Spleen (tissue), 11 donors: ENCODE results near the gene DPYD. TPM values are rescaled to one million over a fixed set of nuclear protein-coding genes. Genes with fewer than 3 reads are reported as not detected.

Source experiments
- DNase-seq: peaks from one replicate; pipeline ENCODE4 v3.0.0-alpha.2; 2020
- H3K27ac ChIP-seq, 8 donors: fragments of 200-600 bp; sonication (generic) in 7 of 8; 1 replicate in 4 of 8; 2 replicates in 4 of 8; pipeline versions ENCODE4 v1.5.0 to v1.8.0; 2016 to 2021; ENCODE audit warnings: inconsistent platforms in 4 of 8, mild to moderate bottlenecking in 4 of 8, moderate library complexity in 1 of 8
- H3K27me3 ChIP-seq, 7 donors: fragments of 200-600 bp; sonication (generic) in 6 of 7; replicated peaks in 1 of 7; 1 replicate in 4 of 7; 2 replicates in 3 of 7; pipeline versions ENCODE4 v1.5.0 to v1.8.0; 2016 to 2021; ENCODE audit warnings: inconsistent platforms in 3 of 7, mild to moderate bottlenecking in 1 of 7
- H3K36me3 ChIP-seq, 6 donors: fragments of 200-600 bp; sonication (generic) in 5 of 6; 1 replicate in 4 of 6; 2 replicates in 2 of 6; pipeline versions ENCODE4 v1.5.0 to v1.8.0; 2016 to 2021; ENCODE audit warnings: inconsistent platforms in 2 of 6
- H3K4me1 ChIP-seq, 6 donors: fragments of 200-600 bp; sonication (generic) in 5 of 6; 1 replicate in 3 of 6; 2 replicates in 3 of 6; pipeline versions ENCODE4 v1.5.0 to v1.8.0; 2016 to 2021; ENCODE audit warnings: inconsistent platforms in 3 of 6
- H3K4me3 ChIP-seq, 8 donors: fragments of 200-600 bp; sonication (generic) in 7 of 8; 1 replicate in 4 of 8; 2 replicates in 4 of 8; pipeline versions ENCODE4 v1.5.0 to v1.8.0; 2016 to 2021; ENCODE audit warnings: inconsistent platforms in 4 of 8, mild to moderate bottlenecking in 4 of 8, moderate library complexity in 2 of 8
- H3K9me3 ChIP-seq, 8 donors: fragments of 200-600 bp; sonication (generic) in 7 of 8; 1 replicate in 4 of 8; 2 replicates in 4 of 8; pipeline versions ENCODE4 v1.5.0 to v1.8.0; 2016 to 2021; ENCODE audit warnings: inconsistent platforms in 4 of 8
- POLR2A ChIP-seq, 3 donors: fragments of 450-650 bp; IDR thresholded peaks; one replicate each; pipeline ENCODE4 v1.5.1; 2017; ENCODE audit warnings: antibody characterized with exemption in 3 of 3, mild to moderate bottlenecking in 1 of 3
- POLR2AphosphoS5 ChIP-seq, 3 donors: sonication (generic); formaldehyde crosslinking; IDR thresholded peaks; one replicate each; pipeline ENCODE4 v1.5.1; 2017; ENCODE audit warnings: antibody characterized with exemption in 3 of 3
- WGBS, 5 donors: extraction: QIAGEN DNeasy Blood & Tissue Kit in 3 of 5; methylation state at CpG; one replicate each; pipeline versions ENCODE4 v1.1.5 to v1.1.7; 2013 to 2018; 5-methylcytosine and 5-hydroxymethylcytosine counted together
- intact Hi-C: fragments of 100-400 bp; cut with DNase I; formaldehyde crosslinking; loops from one replicate; pipeline ENCODE4 v1.15.0; 2023; ENCODE audit warnings: low total_unique reads
- polyA plus RNA-seq, 3 donors: library from polyadenylated mRNA; stranded (reverse); fragments of 200-250 nt; gene quantifications; one replicate each; pipeline ENCODE4 v1.2.1, GENCODE V29; 2013
- total RNA-seq, 7 donors: library from RNA; depleted of rRNA in 3 of 7; stranded (reverse); fragments of >200 nt in 3 of 7; fragmentation: NEBNext Ultra II Directional in 4 of 7; extraction: Animal tissue kit (Norgen Biotek cat#: 25700) in 4 of 7; gene quantifications; one replicate each; pipeline versions ENCODE4 v1.1.0 to v1.2.1, GENCODE V29; 2016 to 2021
- TF ChIP-seq, protein P1 (sequence below), 11 experiments: fragments of 200-600 bp in 7 of 11; fragments of 450-650 bp in 4 of 11; sonication (generic) in 4 of 11; IDR thresholded peaks in 8 of 11; conservative IDR thresholded peaks in 3 of 11; 1 replicate in 7 of 11; 2 replicates in 4 of 11; pipeline versions ENCODE4 v1.4.0 to v1.8.0; 2016 to 2021; ENCODE audit warnings: antibody characterized with exemption in 11 of 11, inconsistent platforms in 4 of 11, mild to moderate bottlenecking in 1 of 11
- donor health status: healthy with polysubstance abuse.
- donor health status: DM: no; HTN: no; CAD: no; lungs with moderate emphysema.
- donor health status: DM: no; HTN: no; CAD: no.
- donor health status: Bipolar disorder and iron deficiency.
- donor health status: healthy.
- donor health status: DM: no; HTN: no; CAD: no.
- donor health status: DM: yes; HTN: yes; CAD: no.

The DPYD gene
- total and polyA plus RNA-seq, 10 donors = 7.3 to 114 (median 92.3) TPM

DNA sequence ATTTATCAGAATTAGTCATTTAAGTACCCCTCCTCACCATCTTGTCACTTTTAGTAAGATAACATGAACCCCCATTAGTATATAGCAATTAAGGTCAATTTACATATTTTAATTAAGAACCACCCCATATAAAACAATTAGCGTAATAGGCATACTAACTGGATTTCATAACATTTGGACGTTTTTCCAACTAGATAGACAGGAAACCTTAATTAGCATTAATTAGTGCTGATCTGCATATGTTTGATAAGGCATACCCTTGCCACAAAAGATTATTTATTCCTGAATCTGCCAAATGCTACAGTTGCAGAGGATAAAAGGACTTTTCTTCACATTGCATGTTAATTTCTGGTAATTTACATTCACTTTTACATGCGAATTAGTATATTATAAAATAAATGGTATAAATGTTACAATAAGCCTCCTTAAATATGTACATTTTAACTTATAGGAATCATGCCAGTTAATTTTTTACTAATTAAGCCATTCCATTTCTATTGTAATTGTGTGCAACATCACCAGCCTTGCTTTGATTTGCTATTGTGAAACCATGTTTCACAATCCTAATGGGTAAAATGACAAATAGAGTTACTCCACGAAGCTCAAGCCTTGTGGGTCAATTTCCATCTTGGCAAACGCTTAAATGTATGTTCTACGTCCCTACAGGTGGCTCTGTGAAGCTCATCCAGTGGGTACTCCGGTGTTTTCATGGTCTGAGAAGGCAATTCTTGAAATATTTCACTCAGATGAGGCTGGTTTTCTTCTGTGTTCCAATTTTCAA, 469.6 kb downstream of the DPYD start:
- Histone ChIP-seq H3K27ac (no peak overlapping the region), H3K4me1 (no peaks in the 10 kb centered on the region), H3K4me3 (no peak overlapping the region), H3K27me3 (no peaks in the 10 kb centered on the region), H3K9me3 (no peaks in the 10 kb centered on the region), H3K36me3 (peaks cover 0 to 39% (median 3%) of the 10 kb centered on the region in 6 donors)
- 76 to 90% (median 81%) methylated on average over 7 of the region's 7 CpGs for WGBS, 5 donors
- TF ChIP-seq, protein P1, sequence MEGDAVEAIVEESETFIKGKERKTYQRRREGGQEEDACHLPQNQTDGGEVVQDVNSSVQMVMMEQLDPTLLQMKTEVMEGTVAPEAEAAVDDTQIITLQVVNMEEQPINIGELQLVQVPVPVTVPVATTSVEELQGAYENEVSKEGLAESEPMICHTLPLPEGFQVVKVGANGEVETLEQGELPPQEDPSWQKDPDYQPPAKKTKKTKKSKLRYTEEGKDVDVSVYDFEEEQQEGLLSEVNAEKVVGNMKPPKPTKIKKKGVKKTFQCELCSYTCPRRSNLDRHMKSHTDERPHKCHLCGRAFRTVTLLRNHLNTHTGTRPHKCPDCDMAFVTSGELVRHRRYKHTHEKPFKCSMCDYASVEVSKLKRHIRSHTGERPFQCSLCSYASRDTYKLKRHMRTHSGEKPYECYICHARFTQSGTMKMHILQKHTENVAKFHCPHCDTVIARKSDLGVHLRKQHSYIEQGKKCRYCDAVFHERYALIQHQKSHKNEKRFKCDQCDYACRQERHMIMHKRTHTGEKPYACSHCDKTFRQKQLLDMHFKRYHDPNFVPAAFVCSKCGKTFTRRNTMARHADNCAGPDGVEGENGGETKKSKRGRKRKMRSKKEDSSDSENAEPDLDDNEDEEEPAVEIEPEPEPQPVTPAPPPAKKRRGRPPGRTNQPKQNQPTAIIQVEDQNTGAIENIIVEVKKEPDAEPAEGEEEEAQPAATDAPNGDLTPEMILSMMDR (IDR thresholded peaks at IDR 0.05 in 8 of 11, conservative IDR thresholded peaks at IDR 0.05 in 3 of 11) = no peak
- no peak for TF ChIP-seq POLR2A (IDR thresholded peaks at IDR 0.05)
- DNase-seq = no peak
- intact Hi-C loops = no loop called here

DNA sequence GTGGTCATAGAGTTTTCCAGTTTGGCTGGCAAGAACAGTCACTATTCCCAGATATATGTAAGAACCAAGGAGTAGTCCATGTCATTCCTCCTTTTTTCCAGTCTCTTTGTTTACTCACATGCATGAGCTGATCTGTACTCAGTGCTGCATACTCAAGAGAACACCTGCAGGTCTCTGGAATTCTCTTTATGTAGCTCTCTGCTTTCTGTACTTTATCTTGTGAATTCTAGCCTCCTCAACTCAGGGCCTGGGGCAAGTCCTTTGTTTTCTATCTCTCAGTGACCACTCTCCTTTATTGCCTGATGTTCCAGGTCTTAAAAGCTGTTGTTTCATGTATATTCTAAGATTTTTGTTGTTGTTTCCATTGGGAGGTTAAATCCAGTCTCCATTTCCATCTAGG, 478.9 kb downstream of the DPYD start:
- Histone ChIP-seq H3K4me3 (no peak overlapping the region), H3K27me3 (no peaks in the 10 kb centered on the region), H3K27ac (no peak overlapping the region), H3K4me1 (no peaks in the 10 kb centered on the region), H3K9me3 (no peaks in the 10 kb centered on the region), H3K36me3 (peaks cover 0 to 15% (median 0%) of the 10 kb centered on the region in 6 donors)
- no peak for DNase-seq
- TF ChIP-seq, protein P1 (IDR thresholded peaks at IDR 0.05 in 8 of 11, conservative IDR thresholded peaks at IDR 0.05 in 3 of 11) = no peak
- TF ChIP-seq POLR2AphosphoS5 (IDR thresholded peaks at IDR 0.05) (no peak), POLR2A (IDR thresholded peaks at IDR 0.05) (no peak)
- intact Hi-C loops = no loop called here

DNA sequence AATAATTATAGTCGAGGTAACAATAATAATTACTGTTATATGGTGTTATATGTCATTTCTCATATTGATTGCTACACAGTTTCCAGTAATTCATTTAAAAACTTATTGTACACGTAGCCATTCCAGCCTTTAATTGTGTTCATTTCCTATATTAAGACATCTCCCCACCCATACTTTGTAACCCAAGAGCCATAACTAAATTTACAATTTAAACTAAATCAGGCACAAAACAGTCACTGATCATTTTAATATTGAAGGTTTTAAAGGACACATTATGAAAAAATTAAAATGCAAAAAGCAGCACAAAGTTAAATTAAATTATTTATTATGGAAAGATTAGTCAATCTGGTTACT, 487.0 kb downstream of the DPYD start:
- no peak overlapping the region for H3K4me3 ChIP-seq
- no peaks in the 10 kb centered on the region for H3K36me3 ChIP-seq
- 63 to 86% (median 68%) methylated on average over 2 of the region's 2 CpGs for WGBS, 5 donors
- H3K27me3 ChIP-seq = no peaks in the 10 kb centered on the region
- DNase-seq = no peak
- H3K27ac ChIP-seq = no peak overlapping the region
- TF ChIP-seq POLR2AphosphoS5 (IDR thresholded peaks at IDR 0.05) = no peak
- TF ChIP-seq, protein P1 (IDR thresholded peaks at IDR 0.05 in 8 of 11, conservative IDR thresholded peaks at IDR 0.05 in 3 of 11) = no peak
- TF ChIP-seq POLR2A (IDR thresholded peaks at IDR 0.05) = no peak
- intact Hi-C loops = no loop called here
- H3K9me3 ChIP-seq = no peaks in the 10 kb centered on the region
- no peaks in the 10 kb centered on the region for H3K4me1 ChIP-seq

DNA sequence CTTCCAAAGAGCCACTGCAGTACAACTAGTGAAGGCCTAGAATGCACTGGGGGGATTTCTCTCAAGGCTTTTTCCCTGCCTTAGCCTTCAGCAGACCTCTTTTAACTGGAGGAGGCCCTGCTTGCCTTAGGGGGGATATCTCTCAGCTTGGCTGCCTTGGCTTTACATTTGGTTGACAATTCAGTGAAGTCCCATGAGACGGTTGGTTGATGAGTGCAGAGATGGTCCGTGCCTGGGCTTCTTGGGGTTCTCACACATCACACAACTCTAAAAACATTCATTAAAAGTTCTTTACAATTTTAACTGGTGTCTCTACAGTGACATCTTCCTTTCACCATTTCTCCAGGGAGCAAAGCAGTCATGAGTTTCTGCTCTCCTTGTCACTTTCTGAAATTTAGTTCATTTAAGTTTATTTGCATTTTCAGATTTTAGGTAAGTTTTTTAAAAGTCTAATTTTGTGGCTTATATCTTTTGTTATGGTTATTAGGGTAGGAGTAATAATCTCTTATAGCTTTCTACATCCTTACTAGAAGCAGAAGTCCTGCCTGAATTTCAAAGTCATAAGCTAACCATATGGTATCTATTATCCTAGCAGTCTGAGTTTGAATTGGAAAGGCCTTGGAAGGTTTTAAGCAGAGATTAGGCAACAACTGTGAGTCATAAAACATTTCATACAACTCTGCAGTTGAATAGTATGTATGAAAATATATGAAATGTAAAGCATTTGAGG, 487.6 kb downstream of the DPYD start:
- TF ChIP-seq, protein P1 (IDR thresholded peaks at IDR 0.05 in 8 of 11, conservative IDR thresholded peaks at IDR 0.05 in 3 of 11) = no peak
- TF ChIP-seq POLR2AphosphoS5 (IDR thresholded peaks at IDR 0.05) (no peak), POLR2A (IDR thresholded peaks at IDR 0.05) (no peak)
- no peak for DNase-seq
- Histone ChIP-seq H3K4me1 (no peaks in the 10 kb centered on the region), H3K27ac (no peak overlapping the region), H3K4me3 (no peak overlapping the region), H3K27me3 (no peaks in the 10 kb centered on the region), H3K36me3 (no peaks in the 10 kb centered on the region), H3K9me3 (no peaks in the 10 kb centered on the region)
- intact Hi-C loops = no loop called here
- WGBS, 5 donors = 85 to 95% (median 89%) methylated on average over 2 of the region's 2 CpGs
